ENCODE data around the gene MBD3.
A peak's percentile ranks its signal among the peaks of the same experiment; 100 is the strongest.

DNA sequence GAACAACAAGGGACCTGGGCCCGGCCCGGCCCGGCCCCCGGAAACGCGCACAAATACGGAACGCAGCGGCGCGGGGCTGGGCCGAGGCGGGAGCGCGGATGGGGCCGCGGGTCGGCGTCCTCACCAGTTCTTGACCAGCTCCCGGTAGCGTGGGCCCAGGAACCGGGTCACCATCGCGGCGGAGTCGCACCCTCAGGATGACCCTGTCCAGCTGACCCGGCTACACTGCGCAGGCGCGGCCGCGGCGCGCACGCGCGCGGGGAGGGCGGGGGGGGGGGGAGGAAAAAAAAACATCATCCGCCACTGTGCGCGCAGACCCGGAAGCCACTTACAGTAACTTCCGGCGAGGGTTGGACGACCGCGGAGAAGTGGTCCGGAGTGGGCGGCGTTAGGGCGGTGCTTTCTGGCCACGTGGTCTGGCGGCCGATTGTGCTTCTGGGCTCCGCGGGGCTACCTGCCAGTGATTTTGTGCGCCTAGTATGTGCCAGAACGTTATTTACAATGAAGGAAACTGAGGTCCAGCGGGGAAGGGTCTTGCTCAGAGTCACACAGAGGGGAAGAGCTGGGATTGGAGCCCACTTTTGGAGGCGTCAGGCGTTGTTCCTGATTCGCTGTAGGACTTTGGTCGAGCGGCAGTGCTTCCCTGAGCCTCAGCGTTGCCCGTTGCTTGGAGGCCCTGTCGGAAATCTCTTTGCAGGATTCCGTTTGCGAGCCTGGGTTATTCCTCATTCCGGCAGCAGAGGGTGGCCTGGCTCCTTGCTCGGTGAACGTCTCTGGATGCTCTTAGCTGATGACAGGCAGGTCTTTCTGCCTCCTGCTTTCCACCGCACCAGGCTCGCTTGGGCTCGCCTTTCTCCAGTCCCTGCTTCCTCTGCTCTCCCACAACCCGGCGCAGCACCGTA lies 12.8 kb upstream of the MBD3 start, which contains the start of gene UQCR11:
- TF ChIP-seq, protein P1, sequence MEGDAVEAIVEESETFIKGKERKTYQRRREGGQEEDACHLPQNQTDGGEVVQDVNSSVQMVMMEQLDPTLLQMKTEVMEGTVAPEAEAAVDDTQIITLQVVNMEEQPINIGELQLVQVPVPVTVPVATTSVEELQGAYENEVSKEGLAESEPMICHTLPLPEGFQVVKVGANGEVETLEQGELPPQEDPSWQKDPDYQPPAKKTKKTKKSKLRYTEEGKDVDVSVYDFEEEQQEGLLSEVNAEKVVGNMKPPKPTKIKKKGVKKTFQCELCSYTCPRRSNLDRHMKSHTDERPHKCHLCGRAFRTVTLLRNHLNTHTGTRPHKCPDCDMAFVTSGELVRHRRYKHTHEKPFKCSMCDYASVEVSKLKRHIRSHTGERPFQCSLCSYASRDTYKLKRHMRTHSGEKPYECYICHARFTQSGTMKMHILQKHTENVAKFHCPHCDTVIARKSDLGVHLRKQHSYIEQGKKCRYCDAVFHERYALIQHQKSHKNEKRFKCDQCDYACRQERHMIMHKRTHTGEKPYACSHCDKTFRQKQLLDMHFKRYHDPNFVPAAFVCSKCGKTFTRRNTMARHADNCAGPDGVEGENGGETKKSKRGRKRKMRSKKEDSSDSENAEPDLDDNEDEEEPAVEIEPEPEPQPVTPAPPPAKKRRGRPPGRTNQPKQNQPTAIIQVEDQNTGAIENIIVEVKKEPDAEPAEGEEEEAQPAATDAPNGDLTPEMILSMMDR (IDR thresholded peaks at IDR 0.05): peak in 3 of 4 experiments; percentile 65 to 79 (median 75)
- TF ChIP-seq POLR2A (IDR thresholded peaks at IDR 0.05) (peak in 1 of 2 donors; percentile 35), POLR2AphosphoS5 (IDR thresholded peaks at IDR 0.05) (peak; percentile 28)
